Measurements from ENCODE around the gene GJB3. TPM values are rescaled to one million over a fixed set of nuclear protein-coding genes. Genes with fewer than 3 reads are reported as not detected.

GJB3 gene
- total RNA-seq, 2 experiments from 2014 or later = not detected

DNA sequence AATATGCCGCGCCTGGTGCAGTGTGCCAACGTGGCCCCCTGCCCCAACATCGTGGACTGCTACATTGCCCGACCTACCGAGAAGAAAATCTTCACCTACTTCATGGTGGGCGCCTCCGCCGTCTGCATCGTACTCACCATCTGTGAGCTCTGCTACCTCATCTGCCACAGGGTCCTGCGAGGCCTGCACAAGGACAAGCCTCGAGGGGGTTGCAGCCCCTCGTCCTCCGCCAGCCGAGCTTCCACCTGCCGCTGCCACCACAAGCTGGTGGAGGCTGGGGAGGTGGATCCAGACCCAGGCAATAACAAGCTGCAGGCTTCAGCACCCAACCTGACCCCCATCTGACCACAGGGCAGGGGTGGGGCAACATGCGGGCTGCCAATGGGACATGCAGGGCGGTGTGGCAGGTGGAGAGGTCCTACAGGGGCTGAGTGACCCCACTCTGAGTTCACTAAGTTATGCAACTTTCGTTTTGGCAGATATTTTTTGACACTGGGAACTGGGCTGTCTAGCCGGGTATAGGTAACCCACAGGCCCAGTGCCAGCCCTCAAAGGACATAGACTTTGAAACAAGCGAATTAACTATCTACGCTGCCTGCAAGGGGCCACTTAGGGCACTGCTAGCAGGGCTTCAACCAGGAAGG is 4.3 kb downstream of the GJB3 start:
- POLR2A ChIA-PET = no interaction called here
- H3K27me3 Mint-ChIP-seq = peaks cover 20% of the 10 kb centered on the region
- H3K4me3 Mint-ChIP-seq = no peak overlapping the region
- H3K27ac Mint-ChIP-seq = no peak overlapping the region
- no peaks in the 10 kb centered on the region for H3K36me3 Mint-ChIP-seq
- no peaks in the 10 kb centered on the region for H3K9me3 Mint-ChIP-seq
- H3K4me1 Mint-ChIP-seq = peaks cover 6% of the 10 kb centered on the region
- ATAC-seq (ENCODE audit: low read depth) = no peak
- no peak for DNase-seq

DNA sequence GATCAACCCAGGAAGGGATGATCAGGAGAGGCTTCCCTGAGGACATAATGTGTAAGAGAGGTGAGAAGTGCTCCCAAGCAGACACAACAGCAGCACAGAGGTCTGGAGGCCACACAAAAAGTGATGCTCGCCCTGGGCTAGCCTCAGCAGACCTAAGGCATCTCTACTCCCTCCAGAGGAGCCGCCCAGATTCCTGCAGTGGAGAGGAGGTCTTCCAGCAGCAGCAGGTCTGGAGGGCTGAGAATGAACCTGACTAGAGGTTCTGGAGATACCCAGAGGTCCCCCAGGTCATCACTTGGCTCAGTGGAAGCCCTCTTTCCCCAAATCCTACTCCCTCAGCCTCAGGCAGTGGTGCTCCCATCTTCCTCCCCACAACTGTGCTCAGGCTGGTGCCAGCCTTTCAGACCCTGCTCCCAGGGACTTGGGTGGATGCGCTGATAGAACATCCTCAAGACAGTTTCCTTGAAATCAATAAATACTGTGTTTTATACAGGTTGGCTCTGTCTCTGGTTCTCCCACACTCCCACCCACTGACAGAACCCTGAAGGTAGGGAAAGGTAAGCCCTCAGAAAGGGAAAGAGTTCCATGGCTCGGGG is 5.0 kb downstream of the GJB3 start:
- POLR2A ChIA-PET = no interaction called here
- Mint-ChIP-seq H3K36me3 (no peaks in the 10 kb centered on the region), H3K4me3 (no peak overlapping the region), H3K4me1 (peaks cover 6% of the 10 kb centered on the region), H3K27me3 (peaks cover 17% of the 10 kb centered on the region), H3K9me3 (no peaks in the 10 kb centered on the region), H3K27ac (no peak overlapping the region)
- no peak for DNase-seq
- ATAC-seq (ENCODE audit: low read depth) = no peak

DNA sequence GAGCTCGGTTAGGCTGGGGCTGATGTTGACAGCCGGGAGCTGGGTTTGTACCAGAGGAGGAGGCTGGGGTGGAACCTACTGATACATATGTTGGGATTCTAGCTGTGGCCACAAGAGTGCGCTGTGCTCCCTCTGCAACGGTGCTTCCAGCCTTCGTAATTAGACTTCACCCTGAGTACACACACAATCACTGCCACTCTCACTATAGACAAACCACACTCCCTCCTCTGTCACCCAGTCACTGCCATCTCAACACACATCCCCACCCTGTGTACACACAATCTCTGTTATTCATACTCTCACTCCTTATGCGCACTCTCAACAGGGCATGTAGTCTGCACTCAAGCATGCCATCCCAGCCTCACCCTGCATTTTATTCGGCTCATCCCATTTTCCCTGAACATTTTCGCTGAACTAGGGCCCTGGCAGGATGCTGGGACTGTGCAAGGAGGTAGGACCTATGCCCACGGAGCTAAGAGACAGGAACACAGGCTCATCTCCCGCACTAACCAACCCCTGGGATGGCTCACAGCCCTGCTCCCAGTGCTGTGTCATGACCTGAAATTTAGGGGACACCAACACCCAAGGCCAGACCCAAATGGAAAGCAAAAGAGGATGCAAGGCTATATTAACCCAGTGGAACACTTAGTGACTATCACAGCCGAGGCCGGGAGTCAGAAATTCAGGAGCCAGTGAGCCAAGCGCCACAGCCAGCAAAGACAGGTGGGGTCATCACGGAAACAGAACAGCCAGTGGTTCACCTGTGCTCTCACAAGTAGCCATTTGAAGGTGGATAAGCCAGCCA is 5.7 kb downstream of the GJB3 start:
- POLR2A ChIA-PET = no interaction called here

DNA sequence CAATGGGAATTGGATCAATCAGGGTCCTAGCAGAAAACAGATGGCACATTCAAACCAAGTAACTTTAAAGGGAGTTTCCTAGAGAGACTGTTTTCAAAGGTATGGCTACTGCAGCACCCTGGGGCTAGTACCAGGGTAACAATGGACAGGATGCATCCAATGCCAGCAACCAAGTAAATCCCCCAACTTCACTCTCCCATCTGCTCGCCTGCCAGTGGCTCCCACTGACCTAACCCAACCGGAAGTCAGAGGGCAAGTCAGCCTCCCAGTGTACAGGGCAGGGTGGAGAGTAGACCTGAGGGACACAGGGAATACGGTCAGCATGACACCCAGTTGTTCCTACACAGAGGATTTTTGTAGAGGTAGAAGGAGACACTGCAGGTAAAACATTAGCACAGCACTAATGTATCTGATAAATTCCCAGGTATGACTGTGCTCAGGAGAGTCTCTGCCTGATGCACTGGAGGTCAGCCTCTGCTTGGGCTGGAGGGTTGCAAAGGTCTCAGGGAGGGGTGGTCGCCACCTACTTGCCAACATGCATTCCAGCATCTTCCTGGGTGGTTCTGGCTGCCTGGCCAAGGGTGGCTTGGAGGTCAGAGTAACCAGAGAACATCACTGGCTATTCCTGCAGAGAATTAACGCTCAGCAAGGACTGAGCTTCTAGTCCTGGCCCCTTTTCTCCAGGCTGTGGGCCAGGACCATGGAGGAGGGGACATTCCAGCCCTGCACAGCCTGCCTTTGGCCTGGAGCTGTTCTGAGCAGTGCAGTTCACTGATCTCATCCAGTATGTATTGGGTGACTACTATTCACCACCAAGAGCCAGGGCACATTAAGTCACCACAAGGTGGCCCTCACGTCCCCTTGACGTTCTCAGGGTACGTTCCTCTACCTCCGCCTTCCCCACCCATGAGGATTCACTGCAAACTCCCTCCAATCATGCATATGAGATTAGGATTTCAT is 6.7 kb downstream of the GJB3 start:
- no peaks in the 10 kb centered on the region for H3K36me3 Mint-ChIP-seq
- DNase-seq (no peak), ATAC-seq (ENCODE audit: low read depth) (no peak)
- H3K27ac Mint-ChIP-seq = no peak overlapping the region
- no peak overlapping the region for H3K4me3 Mint-ChIP-seq
- no peaks in the 10 kb centered on the region for H3K9me3 Mint-ChIP-seq
- H3K4me1 Mint-ChIP-seq = peaks cover 6% of the 10 kb centered on the region
- peaks cover 21% of the 10 kb centered on the region for H3K27me3 Mint-ChIP-seq
- POLR2A ChIA-PET = no interaction called here

More for the DNA sequence above, 5.7 kb downstream of the GJB3 start:
- Mint-ChIP-seq H3K36me3 (no peaks in the 10 kb centered on the region), H3K27ac (no peak overlapping the region), H3K4me3 (no peak overlapping the region), H3K9me3 (no peaks in the 10 kb centered on the region), H3K27me3 (peaks cover 20% of the 10 kb centered on the region), H3K4me1 (peaks cover 6% of the 10 kb centered on the region)
- peak; percentile 69 for DNase-seq
- peak; percentile 84 for ATAC-seq (ENCODE audit: low read depth)

DNA sequence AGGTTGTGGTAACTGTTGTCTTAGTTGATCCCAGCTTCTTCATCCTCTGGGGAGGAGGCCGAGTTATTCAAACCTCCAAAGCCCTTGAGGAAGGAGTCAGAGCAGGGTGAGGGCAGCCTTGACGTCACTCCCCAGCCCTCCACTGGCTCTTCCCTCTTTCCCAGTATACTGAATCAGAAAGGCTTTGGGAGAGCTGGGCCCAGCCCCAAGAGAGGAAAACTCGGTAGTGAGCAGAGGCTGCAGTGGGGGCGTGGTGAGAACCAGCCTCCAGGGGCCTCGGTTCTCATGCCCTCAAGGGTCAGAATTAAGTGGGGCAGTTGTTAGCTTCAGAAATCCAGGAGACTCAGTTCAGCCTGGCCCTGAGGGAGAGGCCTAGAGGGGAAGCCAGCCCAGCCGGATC is 10.0 kb downstream of the GJB3 start:
- no peak overlapping the region for H3K27ac Mint-ChIP-seq
- no peak overlapping the region for H3K4me3 Mint-ChIP-seq
- POLR2A ChIA-PET = no interaction called here
- DNase-seq (no peak), ATAC-seq (ENCODE audit: low read depth) (no peak)
- peaks cover 6% of the 10 kb centered on the region for H3K4me1 Mint-ChIP-seq
- H3K36me3 Mint-ChIP-seq = no peaks in the 10 kb centered on the region
- H3K9me3 Mint-ChIP-seq = no peaks in the 10 kb centered on the region
- peaks cover 18% of the 10 kb centered on the region for H3K27me3 Mint-ChIP-seq

DNA sequence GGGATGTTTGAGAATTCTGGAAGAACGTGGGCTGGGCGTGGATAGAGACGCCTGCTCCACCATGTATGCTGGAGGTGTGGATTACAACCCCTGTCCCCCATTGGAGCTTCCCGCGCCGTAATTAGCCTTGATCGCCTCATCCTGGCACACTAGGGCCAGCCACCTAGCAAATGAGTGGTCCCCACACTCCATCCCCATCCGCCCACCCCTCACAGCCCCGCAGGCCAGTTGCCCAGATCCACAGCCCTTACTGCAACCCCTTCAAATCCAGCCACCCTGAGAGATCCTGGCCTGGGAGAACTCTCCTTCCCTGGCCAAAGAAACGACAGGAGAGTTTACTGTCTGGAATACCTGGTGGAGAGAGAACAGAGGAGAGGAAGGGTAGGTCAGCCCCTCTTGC is 11.4 kb downstream of the GJB3 start:
- no peaks in the 10 kb centered on the region for H3K36me3 Mint-ChIP-seq
- H3K9me3 Mint-ChIP-seq = no peaks in the 10 kb centered on the region
- H3K4me1 Mint-ChIP-seq = peaks cover 2% of the 10 kb centered on the region
- H3K27ac Mint-ChIP-seq = no peak overlapping the region
- POLR2A ChIA-PET = no interaction called here
- ATAC-seq (ENCODE audit: low read depth) (no peak), DNase-seq (no peak)
- H3K4me3 Mint-ChIP-seq = peak overlapping the region; percentile 58
- H3K27me3 Mint-ChIP-seq = peaks cover 18% of the 10 kb centered on the region

DNA sequence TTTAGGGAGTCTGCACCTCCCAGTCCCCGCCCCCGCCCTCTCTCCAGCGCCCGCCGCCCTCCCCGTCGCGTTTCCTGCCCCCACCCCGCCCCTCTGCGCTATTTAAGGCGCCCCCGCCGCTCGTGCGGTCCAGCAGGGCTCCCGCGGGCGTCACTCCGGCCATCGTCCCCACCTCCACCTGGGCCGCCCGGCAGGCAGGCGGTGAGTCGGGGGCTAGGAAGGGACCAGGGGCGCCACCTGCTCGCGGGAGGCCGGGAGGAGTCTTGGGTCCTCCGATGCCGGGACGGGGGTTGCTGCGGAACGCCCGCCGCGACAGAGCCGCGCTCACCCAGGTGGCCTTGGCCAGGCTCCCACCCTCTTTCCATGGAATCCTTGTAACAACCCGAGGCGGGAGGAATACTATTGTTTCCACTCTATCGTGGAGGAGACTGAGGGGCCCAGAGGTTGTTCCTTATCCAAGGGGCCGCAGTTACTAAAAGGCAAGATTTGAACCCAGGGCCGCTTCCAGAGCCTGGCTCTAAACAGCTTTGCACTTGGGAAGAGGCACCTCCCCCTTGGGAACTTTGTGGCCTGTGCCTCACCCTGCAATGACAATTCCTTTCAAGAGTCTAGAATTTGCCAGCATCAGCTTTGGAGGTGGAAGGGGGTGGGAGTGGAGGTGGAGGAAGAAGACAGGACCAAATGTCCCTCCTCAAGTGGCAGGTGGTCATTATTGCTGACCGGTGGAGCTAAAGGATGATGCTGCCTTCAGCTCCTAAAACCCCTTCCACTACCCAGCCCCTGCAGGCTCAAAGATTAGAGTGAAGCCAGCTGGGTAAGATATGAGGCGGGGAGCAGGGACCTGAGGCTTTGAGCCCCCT is 12.1 kb downstream of the GJB3 start, which contains the start of gene GJA4:
GJA4 (plus strand) TSS at position 132 of the 860 bp plus-strand sequence. CDS start 1,215 bp downstream, outside the sequence.
- H3K9me3 Mint-ChIP-seq = no peaks in the 10 kb centered on the region
- POLR2A ChIA-PET = no interaction called here
- H3K4me3 Mint-ChIP-seq = peak within 1 kb of the TSS; percentile 58
- H3K4me1 Mint-ChIP-seq = peaks cover 2% of the 10 kb centered on the region
- DNase-seq (no peak), ATAC-seq (ENCODE audit: low read depth) (no peak)
- H3K36me3 Mint-ChIP-seq = no peaks in the 10 kb centered on the region
- peaks cover 18% of the 10 kb centered on the region for H3K27me3 Mint-ChIP-seq
- no peak within 1 kb of the TSS for H3K27ac Mint-ChIP-seq

DNA sequence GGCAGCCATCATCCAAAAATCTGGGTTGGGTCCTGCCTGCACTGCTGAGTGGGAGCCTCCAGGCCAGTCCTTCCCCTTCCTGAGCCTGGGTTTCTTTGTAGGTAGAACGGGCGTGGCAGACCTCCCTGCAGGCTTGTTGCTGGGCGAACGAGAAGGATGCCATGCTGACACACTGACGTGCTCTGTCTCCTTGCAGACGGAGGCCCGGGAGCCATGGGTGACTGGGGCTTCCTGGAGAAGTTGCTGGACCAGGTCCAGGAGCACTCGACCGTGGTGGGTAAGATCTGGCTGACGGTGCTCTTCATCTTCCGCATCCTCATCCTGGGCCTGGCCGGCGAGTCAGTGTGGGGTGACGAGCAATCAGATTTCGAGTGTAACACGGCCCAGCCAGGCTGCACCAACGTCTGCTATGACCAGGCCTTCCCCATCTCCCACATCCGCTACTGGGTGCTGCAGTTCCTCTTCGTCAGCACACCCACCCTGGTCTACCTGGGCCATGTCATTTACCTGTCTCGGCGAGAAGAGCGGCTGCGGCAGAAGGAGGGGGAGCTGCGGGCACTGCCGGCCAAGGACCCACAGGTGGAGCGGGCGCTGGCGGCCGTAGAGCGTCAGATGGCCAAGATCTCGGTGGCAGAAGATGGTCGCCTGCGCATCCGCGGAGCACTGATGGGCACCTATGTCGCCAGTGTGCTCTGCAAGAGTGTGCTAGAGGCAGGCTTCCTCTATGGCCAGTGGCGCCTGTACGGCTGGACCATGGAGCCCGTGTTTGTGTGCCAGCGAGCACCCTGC is 13.2 kb downstream of the GJB3 start:
- no peaks in the 10 kb centered on the region for H3K36me3 Mint-ChIP-seq
- no peak for ATAC-seq (ENCODE audit: low read depth)
- H3K4me3 Mint-ChIP-seq = no peak overlapping the region
- peaks cover 2% of the 10 kb centered on the region for H3K4me1 Mint-ChIP-seq
- no peak for DNase-seq
- H3K9me3 Mint-ChIP-seq = no peaks in the 10 kb centered on the region
- peaks cover 18% of the 10 kb centered on the region for H3K27me3 Mint-ChIP-seq
- POLR2A ChIA-PET = no interaction called here
- H3K27ac Mint-ChIP-seq = no peak overlapping the region

DNA sequence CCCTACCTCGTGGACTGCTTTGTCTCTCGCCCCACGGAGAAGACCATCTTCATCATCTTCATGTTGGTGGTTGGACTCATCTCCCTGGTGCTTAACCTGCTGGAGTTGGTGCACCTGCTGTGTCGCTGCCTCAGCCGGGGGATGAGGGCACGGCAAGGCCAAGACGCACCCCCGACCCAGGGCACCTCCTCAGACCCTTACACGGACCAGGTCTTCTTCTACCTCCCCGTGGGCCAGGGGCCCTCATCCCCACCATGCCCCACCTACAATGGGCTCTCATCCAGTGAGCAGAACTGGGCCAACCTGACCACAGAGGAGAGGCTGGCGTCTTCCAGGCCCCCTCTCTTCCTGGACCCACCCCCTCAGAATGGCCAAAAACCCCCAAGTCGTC is 13.8 kb downstream of the GJB3 start:
- peaks cover 18% of the 10 kb centered on the region for H3K27me3 Mint-ChIP-seq
- ATAC-seq (ENCODE audit: low read depth) = no peak
- no peaks in the 10 kb centered on the region for H3K9me3 Mint-ChIP-seq
- H3K36me3 Mint-ChIP-seq = no peaks in the 10 kb centered on the region
- H3K27ac Mint-ChIP-seq = no peak overlapping the region
- POLR2A ChIA-PET = no interaction called here
- H3K4me1 Mint-ChIP-seq = peaks cover 1% of the 10 kb centered on the region
- DNase-seq = no peak
- no peak overlapping the region for H3K4me3 Mint-ChIP-seq

DNA sequence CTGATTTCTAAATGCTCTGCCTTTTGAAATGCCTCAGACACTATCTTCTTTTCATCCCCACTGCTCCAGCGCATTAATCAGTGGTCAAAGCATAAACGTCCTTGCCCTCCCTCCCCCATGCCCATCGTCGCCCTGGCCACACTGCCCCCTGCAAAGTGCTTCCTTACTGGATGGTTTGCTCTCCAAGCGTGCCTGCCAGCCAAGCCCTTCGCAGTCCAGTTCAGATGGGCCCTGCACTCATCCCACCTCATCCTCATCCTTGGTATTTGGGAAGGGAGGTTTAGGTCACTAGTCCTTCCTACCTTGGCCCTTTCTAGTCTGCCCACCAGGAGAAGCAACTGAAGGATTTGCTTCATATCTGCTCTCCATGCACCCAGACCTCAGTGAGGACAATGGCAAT is 14.9 kb downstream of the GJB3 start:
- POLR2A ChIA-PET = no interaction called here
- no peak for DNase-seq
- no peak overlapping the region for H3K4me3 Mint-ChIP-seq

DNA sequence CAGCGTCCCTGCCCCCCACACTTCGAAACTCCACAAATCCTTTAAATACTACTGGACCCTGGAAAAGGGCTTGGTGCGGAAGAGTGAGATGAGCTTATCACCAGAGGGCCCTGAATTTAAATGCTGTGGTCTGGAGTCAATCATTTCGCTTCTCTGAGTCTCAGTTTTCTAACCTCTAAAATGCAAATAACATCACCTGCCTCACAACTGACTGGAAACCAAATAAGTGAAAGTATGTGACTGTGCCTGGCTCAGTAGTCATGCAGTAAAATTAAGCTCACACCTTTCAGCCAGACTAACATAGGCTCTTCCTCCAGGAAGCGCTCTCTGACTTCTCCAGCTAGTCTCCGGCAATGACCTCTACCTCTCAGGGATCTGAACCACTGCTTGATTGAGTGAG is 16.0 kb downstream of the GJB3 start:
- Mint-ChIP-seq H3K4me3 (no peak overlapping the region), H3K27ac (no peak overlapping the region), H3K4me1 (no peaks in the 10 kb centered on the region), H3K36me3 (no peaks in the 10 kb centered on the region), H3K9me3 (no peaks in the 10 kb centered on the region), H3K27me3 (peaks cover 10% of the 10 kb centered on the region)
- ATAC-seq (ENCODE audit: low read depth) (no peak), DNase-seq (no peak)
- POLR2A ChIA-PET = no interaction called here

More for the DNA sequence above, 14.9 kb downstream of the GJB3 start:
- H3K36me3 Mint-ChIP-seq = no peaks in the 10 kb centered on the region
- H3K4me1 Mint-ChIP-seq = no peaks in the 10 kb centered on the region
- H3K27ac Mint-ChIP-seq = no peak overlapping the region
- no peaks in the 10 kb centered on the region for H3K9me3 Mint-ChIP-seq
- no peak for ATAC-seq (ENCODE audit: low read depth)
- H3K27me3 Mint-ChIP-seq = peaks cover 16% of the 10 kb centered on the region

DNA sequence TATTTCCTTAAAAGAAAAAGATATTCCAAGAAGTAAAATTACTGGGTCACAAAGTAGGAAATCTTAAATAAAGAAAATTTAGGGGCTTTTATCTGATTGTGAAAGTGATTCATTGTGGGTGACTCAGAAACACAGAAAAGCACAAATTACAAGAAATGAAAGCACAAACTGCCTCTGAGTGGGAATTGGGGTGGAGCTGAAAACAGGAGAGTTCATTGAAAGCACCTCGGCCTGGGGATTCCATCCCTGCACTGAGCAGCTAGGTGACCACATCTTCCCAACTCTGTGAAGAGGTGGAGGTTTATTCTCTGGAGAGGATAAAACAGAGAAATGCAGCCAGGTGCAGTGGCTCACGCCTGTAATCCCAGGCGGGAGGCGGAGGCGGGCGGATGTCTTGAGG is 19.2 kb downstream of the GJB3 start:
- no peak for ATAC-seq (ENCODE audit: low read depth)
- POLR2A ChIA-PET = no interaction called here
- H3K4me3 Mint-ChIP-seq = no peak overlapping the region
- no peaks in the 10 kb centered on the region for H3K36me3 Mint-ChIP-seq
- no peaks in the 10 kb centered on the region for H3K4me1 Mint-ChIP-seq
- DNase-seq = no peak
- no peak overlapping the region for H3K27ac Mint-ChIP-seq
- H3K9me3 Mint-ChIP-seq = peaks cover 3% of the 10 kb centered on the region
- no peaks in the 10 kb centered on the region for H3K27me3 Mint-ChIP-seq

All from activated naive CD8-positive, alpha-beta T cell treated with anti-CD3 and anti-CD28 coated beads, Interleukin-2, amount 10 ng/mL, durations not matched to agents 7 days and 5 days (primary cell).